ENCODE results near the gene C6orf89.
A peak's percentile ranks its signal among the peaks of the same experiment; 100 is the strongest.

The C6orf89 gene

DNA sequence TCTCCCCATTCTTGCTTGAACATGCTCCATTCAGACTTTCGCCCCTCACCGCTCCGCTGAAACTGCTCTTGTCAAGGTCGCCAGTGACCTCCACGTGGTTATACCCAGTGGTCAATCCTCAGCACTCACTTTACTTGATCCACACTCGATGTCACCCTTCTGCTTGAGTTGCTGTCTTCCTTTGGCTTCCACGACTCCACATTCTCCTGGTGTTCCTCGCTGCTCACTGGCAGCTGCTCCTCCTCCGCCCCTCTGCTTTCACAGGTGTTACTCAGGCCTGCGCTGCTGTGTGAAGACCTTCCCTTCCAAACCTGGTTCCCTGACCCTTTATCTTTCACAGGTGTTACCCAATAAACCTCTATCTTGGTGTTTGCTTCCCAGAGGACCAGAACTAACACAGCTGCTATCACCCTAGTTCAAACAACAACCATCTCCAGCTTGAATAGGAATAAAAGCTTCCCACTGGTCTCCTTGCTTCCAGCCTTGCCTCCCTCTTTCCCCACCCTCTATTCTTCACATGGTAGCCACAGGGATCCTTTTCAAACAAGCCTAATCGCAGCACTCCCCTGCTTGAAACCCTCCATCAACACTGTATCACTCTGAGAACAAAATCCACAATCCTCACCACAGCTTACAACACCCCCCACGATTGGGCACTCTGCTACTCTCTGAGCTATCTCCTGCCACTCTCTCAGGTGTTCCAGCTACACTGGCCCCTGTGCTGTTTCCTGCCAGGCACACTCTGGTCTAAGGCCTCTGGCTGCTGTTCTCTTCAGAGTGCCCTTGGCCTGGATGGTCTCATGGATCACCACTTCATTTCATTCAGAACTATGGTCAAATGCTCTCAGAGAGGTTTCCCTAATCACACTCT, 21.8 kb upstream of the C6orf89 start:
- no peak overlapping the region for H3K4me3 ChIP-seq (ENCODE audit: insufficient read length, low read depth)
- H3K36me3 ChIP-seq (ENCODE audit: insufficient read depth, insufficient read length, low read length), result peaks cover 72% of the 10 kb centered on the region
- peaks cover 6% of the 10 kb centered on the region for H3K4me1 ChIP-seq (ENCODE audit: insufficient read depth, insufficient read length)
- TF ChIP-seq YY1 (IDR thresholded peaks at IDR 0.05; ENCODE audit: insufficient read depth, insufficient read length) (no peak), ZNF274 (IDR thresholded peaks at IDR 0.05; ENCODE audit: low read depth, low read length) (no peak), SUZ12 (IDR thresholded peaks at IDR 0.05; ENCODE audit: extremely low read depth, insufficient read depth, insufficient read length) (no peak)
- no peak for DNase-seq (ENCODE audit: low read depth, low spot score)
- no peaks in the 10 kb centered on the region for H3K27me3 ChIP-seq (ENCODE audit: insufficient read depth, insufficient read length)
- no peak overlapping the region for H3K9ac ChIP-seq (ENCODE audit: insufficient read length, low read depth)
- H3K9me3 ChIP-seq (ENCODE audit: insufficient read depth, low read length), result no peaks in the 10 kb centered on the region

DNA sequence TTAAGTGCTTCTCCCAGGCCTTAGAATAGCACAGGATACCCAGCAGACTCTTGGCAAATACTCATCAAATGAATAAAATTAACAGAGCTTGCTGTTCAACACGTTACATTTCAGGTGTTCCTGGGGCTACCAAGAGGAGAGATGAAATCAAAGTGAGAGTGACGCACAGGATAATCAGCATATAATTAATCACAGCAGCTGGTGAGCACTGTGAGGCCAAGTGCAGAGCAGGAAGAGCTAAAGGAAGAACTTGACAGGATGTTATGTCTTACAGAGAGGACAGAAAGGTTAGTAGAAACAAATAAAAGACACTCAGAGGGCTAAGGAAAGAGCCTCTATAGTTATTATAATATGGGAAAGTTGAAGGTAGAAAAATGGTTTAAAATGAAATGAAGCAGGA, 19.9 kb upstream of the C6orf89 start:
- Histone ChIP-seq H3K4me3 (ENCODE audit: insufficient read length, low read depth) (no peak overlapping the region), H3K9ac (ENCODE audit: insufficient read length, low read depth) (no peak overlapping the region), H3K9me3 (ENCODE audit: insufficient read depth, low read length) (no peaks in the 10 kb centered on the region), H3K27me3 (ENCODE audit: insufficient read depth, insufficient read length) (no peaks in the 10 kb centered on the region), H3K4me1 (ENCODE audit: insufficient read depth, insufficient read length) (no peaks in the 10 kb centered on the region), H3K36me3 (ENCODE audit: insufficient read depth, insufficient read length, low read length) (peaks cover 86% of the 10 kb centered on the region)
- TF ChIP-seq ZNF274 (IDR thresholded peaks at IDR 0.05; ENCODE audit: low read depth, low read length) (no peak), YY1 (IDR thresholded peaks at IDR 0.05; ENCODE audit: insufficient read depth, insufficient read length) (no peak), SUZ12 (IDR thresholded peaks at IDR 0.05; ENCODE audit: extremely low read depth, insufficient read depth, insufficient read length) (no peak)
- no peak for DNase-seq (ENCODE audit: low read depth, low spot score)

DNA sequence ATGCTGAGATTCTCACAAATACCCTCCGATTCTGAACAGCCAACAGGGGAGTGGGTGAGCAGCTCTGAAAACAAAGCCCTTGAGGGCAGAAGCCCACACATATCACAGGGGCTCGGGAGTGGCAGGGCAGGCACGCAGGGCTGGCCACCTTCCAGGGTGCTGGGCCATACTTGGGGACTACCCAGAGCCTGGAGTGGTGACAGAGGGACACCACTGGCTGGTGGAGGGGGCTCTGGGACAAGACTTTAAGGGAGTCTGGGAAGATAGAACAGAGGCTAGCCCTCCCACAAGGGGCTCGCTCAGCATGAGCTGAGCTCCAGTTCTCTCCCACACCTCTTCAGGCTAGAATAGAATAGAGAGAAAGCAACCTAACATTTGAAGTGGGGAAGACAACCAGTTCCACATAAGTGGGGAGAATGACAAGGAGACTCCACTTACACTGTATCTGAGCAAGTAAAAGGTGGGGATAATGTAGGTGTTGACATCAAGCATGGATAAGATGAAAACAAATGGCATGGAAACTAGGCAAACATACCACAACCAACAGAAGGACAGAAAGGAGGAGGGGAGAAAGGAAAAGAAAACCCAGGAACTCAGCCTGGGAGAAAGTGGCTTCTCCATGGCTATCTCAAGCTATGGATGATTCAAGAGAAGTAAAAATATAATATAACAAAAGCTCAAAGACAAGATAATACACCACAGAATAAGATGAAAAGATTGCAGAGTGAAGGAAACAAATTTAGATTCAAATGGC, 18.1 kb upstream of the C6orf89 start:
- H3K9me3 ChIP-seq (ENCODE audit: insufficient read depth, low read length), result no peaks in the 10 kb centered on the region
- H3K36me3 ChIP-seq (ENCODE audit: insufficient read depth, insufficient read length, low read length), result peaks cover 89% of the 10 kb centered on the region
- no peak overlapping the region for H3K4me3 ChIP-seq (ENCODE audit: insufficient read length, low read depth)
- TF ChIP-seq YY1 (IDR thresholded peaks at IDR 0.05; ENCODE audit: insufficient read depth, insufficient read length) (no peak), SUZ12 (IDR thresholded peaks at IDR 0.05; ENCODE audit: extremely low read depth, insufficient read depth, insufficient read length) (no peak), ZNF274 (IDR thresholded peaks at IDR 0.05; ENCODE audit: low read depth, low read length) (no peak)
- H3K27me3 ChIP-seq (ENCODE audit: insufficient read depth, insufficient read length), result no peaks in the 10 kb centered on the region
- H3K9ac ChIP-seq (ENCODE audit: insufficient read length, low read depth), result no peak overlapping the region
- DNase-seq (ENCODE audit: low read depth, low spot score), result no peak
- H3K4me1 ChIP-seq (ENCODE audit: insufficient read depth, insufficient read length), result no peaks in the 10 kb centered on the region

DNA sequence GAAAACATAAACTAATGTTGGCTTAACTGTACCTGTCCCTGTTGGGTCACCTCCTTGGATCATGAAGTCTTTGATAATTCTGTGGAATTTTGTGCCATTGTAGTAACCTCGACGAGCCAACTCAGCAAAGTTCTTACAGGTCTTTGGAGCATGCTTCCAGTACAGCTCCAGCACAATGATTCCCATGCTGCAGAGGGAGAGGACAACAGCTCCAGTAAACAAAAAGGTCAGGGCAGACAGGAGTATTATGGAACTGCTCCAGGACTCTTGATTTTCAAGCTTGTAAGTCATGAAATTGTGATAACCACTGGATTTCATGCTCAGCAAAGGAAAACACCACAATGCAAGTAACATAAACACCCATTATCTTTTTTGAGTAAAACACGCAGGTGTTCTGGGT, 14.1 kb upstream of the C6orf89 start:
- peaks cover 65% of the 10 kb centered on the region for H3K36me3 ChIP-seq (ENCODE audit: insufficient read depth, insufficient read length, low read length)
- H3K27me3 ChIP-seq (ENCODE audit: insufficient read depth, insufficient read length), result no peaks in the 10 kb centered on the region
- H3K4me3 ChIP-seq (ENCODE audit: insufficient read length, low read depth), result no peak overlapping the region
- H3K9ac ChIP-seq (ENCODE audit: insufficient read length, low read depth), result no peak overlapping the region
- no peak for DNase-seq (ENCODE audit: low read depth, low spot score)
- TF ChIP-seq YY1 (IDR thresholded peaks at IDR 0.05; ENCODE audit: insufficient read depth, insufficient read length) (no peak), ZNF274 (IDR thresholded peaks at IDR 0.05; ENCODE audit: low read depth, low read length) (no peak), SUZ12 (IDR thresholded peaks at IDR 0.05; ENCODE audit: extremely low read depth, insufficient read depth, insufficient read length) (no peak)
- H3K9me3 ChIP-seq (ENCODE audit: insufficient read depth, low read length), result no peaks in the 10 kb centered on the region
- no peaks in the 10 kb centered on the region for H3K4me1 ChIP-seq (ENCODE audit: insufficient read depth, insufficient read length)

DNA sequence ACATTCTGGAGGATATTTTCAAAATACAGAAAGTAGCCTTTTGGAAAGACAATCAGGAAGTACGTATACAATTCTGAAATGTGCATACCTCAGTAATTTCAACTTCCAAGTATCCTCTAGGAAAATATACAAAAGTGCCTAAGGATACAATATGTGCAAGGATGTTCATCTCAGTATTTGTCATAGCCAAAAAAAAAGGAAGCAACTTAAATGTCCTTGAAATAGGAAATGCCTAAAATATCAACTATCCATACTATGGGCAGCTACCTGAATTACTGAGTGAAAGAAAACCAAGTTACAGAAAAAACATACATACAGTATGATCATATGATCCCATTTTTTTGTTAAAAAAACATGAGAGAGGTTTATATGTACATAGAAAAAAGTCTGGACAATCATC, 12.6 kb upstream of the C6orf89 start:
- DNase-seq (ENCODE audit: low read depth, low spot score), result no peak
- H3K4me3 ChIP-seq (ENCODE audit: insufficient read length, low read depth), result no peak overlapping the region
- no peaks in the 10 kb centered on the region for H3K9me3 ChIP-seq (ENCODE audit: insufficient read depth, low read length)
- H3K4me1 ChIP-seq (ENCODE audit: insufficient read depth, insufficient read length), result no peaks in the 10 kb centered on the region
- peaks cover 51% of the 10 kb centered on the region for H3K36me3 ChIP-seq (ENCODE audit: insufficient read depth, insufficient read length, low read length)
- no peak for TF ChIP-seq YY1 (IDR thresholded peaks at IDR 0.05; ENCODE audit: insufficient read depth, insufficient read length)
- no peak for TF ChIP-seq SUZ12 (IDR thresholded peaks at IDR 0.05; ENCODE audit: extremely low read depth, insufficient read depth, insufficient read length)
- no peak for TF ChIP-seq ZNF274 (IDR thresholded peaks at IDR 0.05; ENCODE audit: low read depth, low read length)
- H3K27me3 ChIP-seq (ENCODE audit: insufficient read depth, insufficient read length), result no peaks in the 10 kb centered on the region
- no peak overlapping the region for H3K9ac ChIP-seq (ENCODE audit: insufficient read length, low read depth)

- Histone ChIP-seq H3K4me1 (ENCODE audit: insufficient read depth, insufficient read length) (no peaks in the 10 kb centered on the region), H3K27me3 (ENCODE audit: insufficient read depth, insufficient read length) (no peaks in the 10 kb centered on the region), H3K9ac (ENCODE audit: insufficient read length, low read depth) (peak overlapping the region; percentile 91), H3K9me3 (ENCODE audit: insufficient read depth, low read length) (no peaks in the 10 kb centered on the region), H3K4me3 (ENCODE audit: insufficient read length, low read depth) (peak overlapping the region; percentile 75), H3K36me3 (ENCODE audit: insufficient read depth, insufficient read length, low read length) (peaks cover 46% of the 10 kb centered on the region)
- no peak for TF ChIP-seq ZNF274 (IDR thresholded peaks at IDR 0.05; ENCODE audit: low read depth, low read length)
- DNase-seq (ENCODE audit: low read depth, low spot score), result no peak
Measured at GRCh38 chr6:36873612-36874442, 11.9 kb upstream of the C6orf89 start.
